Muscle layer of duodenum (tissue), 2 donors: Measurements from ENCODE around the gene GPD1L.
"Not testable (repeated sequence)": the region's sequence is repeated elsewhere in the genome, so short reads cannot be mapped to it uniquely, and the experiment has no call there.

Source experiments
- H3K27ac ChIP-seq: one replicate; pipeline ENCODE4 v1.7.0; 2013; ENCODE audit warnings: mild to moderate bottlenecking, low read length
- H3K27me3 ChIP-seq: one replicate; pipeline ENCODE4 v1.7.0; 2013; ENCODE audit warnings: low read depth, mild to moderate bottlenecking, control low read depth, low read length
- H3K36me3 ChIP-seq, 2 donors: one replicate each; pipeline ENCODE4 v1.7.0; 2013; ENCODE audit warnings: low read length in 2 of 2, control low read depth in 1 of 2, mild to moderate bottlenecking in 1 of 2; ENCODE audit not compliant: insufficient read depth in 2 of 2, control insufficient read depth in 1 of 2
- H3K4me1 ChIP-seq, 2 donors: one replicate each; pipeline ENCODE4 v1.7.0; 2013; ENCODE audit warnings: low read length in 2 of 2, mild to moderate bottlenecking in 2 of 2, control low read depth in 1 of 2, moderate library complexity in 1 of 2; ENCODE audit not compliant: insufficient read depth in 2 of 2, control insufficient read depth in 1 of 2
- H3K4me3 ChIP-seq, 2 donors: one replicate each; pipeline ENCODE4 v1.7.0; 2013; ENCODE audit warnings: low read length in 2 of 2, low read depth in 1 of 2, mild to moderate bottlenecking in 1 of 2
- H3K9me3 ChIP-seq, 2 donors: one replicate each; pipeline ENCODE4 v1.7.0; 2013; ENCODE audit warnings: low read length in 2 of 2, control low read depth in 1 of 2, mild to moderate bottlenecking in 1 of 2; ENCODE audit not compliant: control insufficient read depth in 1 of 2
- donor health status: healthy.

GPD1L gene

GRCh38 chr3:32106132-32106928 is at the start of gene GPD1L:
Gene GPD1L (plus strand): TSS chr3:32106620. CDS start chr3:32106712, 92 bp downstream.
- peak within 1 kb of the TSS; percentile 84 to 85 for H3K4me3 ChIP-seq
- H3K4me1 ChIP-seq, result peaks cover 5 to 27% of the 10 kb centered on the region in 2 donors
- peak within 1 kb of the TSS; percentile 19 for H3K27ac ChIP-seq
- H3K9me3 ChIP-seq, result peaks cover 8 to 14% of the 10 kb centered on the region in 2 donors
- H3K27me3 ChIP-seq, result no peaks in the 10 kb centered on the region
- no peaks in the 10 kb centered on the region for H3K36me3 ChIP-seq

- not testable (repeated sequence) for H3K4me1 ChIP-seq, H3K9me3 ChIP-seq, H3K36me3 ChIP-seq, H3K27me3 ChIP-seq, H3K4me3 ChIP-seq, H3K27ac ChIP-seq
Observed at GRCh38 chr3:32058465-32058864, 48.0 kb upstream of the GPD1L start.

- H3K27ac ChIP-seq, result no peak overlapping the region
- H3K4me1 ChIP-seq, result no peaks in the 10 kb centered on the region
- no peaks in the 10 kb centered on the region for H3K27me3 ChIP-seq
- no peak overlapping the region for H3K4me3 ChIP-seq
- no peaks in the 10 kb centered on the region for H3K36me3 ChIP-seq
- H3K9me3 ChIP-seq, result no peaks in the 10 kb centered on the region
Observed at GRCh38 chr3:32062950-32063582, 43.4 kb upstream of the GPD1L start.

GRCh38 chr3:32066686-32067085 is 39.7 kb upstream of the GPD1L start:
- H3K4me3 ChIP-seq, result no peak overlapping the region
- H3K27ac ChIP-seq, result no peak overlapping the region
- H3K4me1 ChIP-seq, result no peaks in the 10 kb centered on the region
- no peaks in the 10 kb centered on the region for H3K36me3 ChIP-seq
- H3K27me3 ChIP-seq, result no peaks in the 10 kb centered on the region
- no peaks in the 10 kb centered on the region for H3K9me3 ChIP-seq

GRCh38 chr3:32074194-32074593 is 32.2 kb upstream of the GPD1L start:
- H3K36me3 ChIP-seq, H3K27ac ChIP-seq, H3K4me3 ChIP-seq, H3K9me3 ChIP-seq, H3K4me1 ChIP-seq, H3K27me3 ChIP-seq: not testable (repeated sequence)

GRCh38 chr3:32076566-32076965 is 29.9 kb upstream of the GPD1L start:
- H3K36me3 ChIP-seq, result no peaks in the 10 kb centered on the region
- H3K27ac ChIP-seq, result no peak overlapping the region
- no peaks in the 10 kb centered on the region for H3K27me3 ChIP-seq
- H3K4me3 ChIP-seq, result no peak overlapping the region
- no peaks in the 10 kb centered on the region for H3K4me1 ChIP-seq
- H3K9me3 ChIP-seq, result no peaks in the 10 kb centered on the region

GRCh38 chr3:32077260-32078084 is 28.9 kb upstream of the GPD1L start:
- H3K4me1 ChIP-seq, result peaks cover 0 to 3% of the 10 kb centered on the region in 2 donors
- no peaks in the 10 kb centered on the region for H3K36me3 ChIP-seq
- H3K9me3 ChIP-seq, result no peaks in the 10 kb centered on the region
- peak overlapping the region; percentile 54 for H3K27ac ChIP-seq
- H3K4me3 ChIP-seq, result peak overlapping the region in 1 of 2 donors; percentile 26
- H3K27me3 ChIP-seq, result no peaks in the 10 kb centered on the region

- Histone ChIP-seq H3K36me3 (no peaks in the 10 kb centered on the region), H3K4me1 (peaks cover 0 to 8% of the 10 kb centered on the region in 2 donors), H3K4me3 (peak overlapping the region in 1 of 2 donors; percentile 26), H3K27me3 (no peaks in the 10 kb centered on the region), H3K27ac (peak overlapping the region; percentile 54), H3K9me3 (no peaks in the 10 kb centered on the region)
Observed at GRCh38 chr3:32078085-32078634, 28.3 kb upstream of the GPD1L start.

GRCh38 chr3:32078864-32079263 is 27.6 kb upstream of the GPD1L start:
- Histone ChIP-seq H3K4me3 (no peak overlapping the region), H3K27ac (no peak overlapping the region), H3K9me3 (no peaks in the 10 kb centered on the region), H3K27me3 (no peaks in the 10 kb centered on the region), H3K4me1 (peaks cover 0 to 8% of the 10 kb centered on the region in 2 donors), H3K36me3 (no peaks in the 10 kb centered on the region)

GRCh38 chr3:32082721-32083120 is 23.7 kb upstream of the GPD1L start:
- Histone ChIP-seq H3K9me3 (no peaks in the 10 kb centered on the region), H3K27me3 (no peaks in the 10 kb centered on the region), H3K4me3 (no peak overlapping the region), H3K27ac (no peak overlapping the region), H3K36me3 (no peaks in the 10 kb centered on the region), H3K4me1 (peaks cover 0 to 8% of the 10 kb centered on the region in 2 donors)

GRCh38 chr3:32083702-32084270 is 22.6 kb upstream of the GPD1L start:
- H3K4me3 ChIP-seq, result no peak overlapping the region
- H3K27me3 ChIP-seq, result no peaks in the 10 kb centered on the region
- H3K36me3 ChIP-seq, result no peaks in the 10 kb centered on the region
- H3K27ac ChIP-seq, result no peak overlapping the region
- peaks cover 0 to 8% of the 10 kb centered on the region in 2 donors for H3K4me1 ChIP-seq
- H3K9me3 ChIP-seq, result no peaks in the 10 kb centered on the region
